Left ventricle myocardium superior (tissue), 1 donor: ENCODE results near the gene FUS. TPM values are rescaled to one million over a fixed set of nuclear protein-coding genes. Genes with fewer than 3 reads are reported as not detected.
"Not testable (repeated sequence)": the region's sequence is repeated elsewhere in the genome, so short reads cannot be mapped to it uniquely, and the experiment has no call there.

Source experiments
- ATAC-seq: fragments of 200-7000 bp; cut with Tn5 transposase; one replicate; pipeline ENCODE4 v1.9.1; 2020; ENCODE audit warnings: mild to moderate bottlenecking, moderate library complexity
- DNase-seq: peaks from one replicate; pipeline ENCODE4 v3.0.0-alpha.2; 2020
- intact Hi-C: fragments of 100-400 bp; cut with micrococcal nuclease; formaldehyde crosslinking; loops from one replicate; pipeline ENCODE4 v1.11.0; 2022
- total RNA-seq: library from RNA; stranded (reverse); fragmentation: NEBNext Ultra II Directional; extraction: Animal tissue kit (Norgen Biotek cat#: 25700); gene quantifications from one replicate; pipeline ENCODE4 v1.2.1, GENCODE V29; 2021
- donor health status: DM: no; HTN: yes; CAD: no; lungs with severe emphysema.

Gene FUS
- total RNA-seq, 1 donor from 2014 or later = 84.8 TPM

- ATAC-seq = no peak
- intact Hi-C loops = no loop called here
Measured at GRCh38 chr16:31182391-31182790, 2.5 kb downstream of the FUS start.

GRCh38 chr16:31183432-31184428 is 3.8 kb downstream of the FUS start:
- intact Hi-C loops = no loop called here
- ATAC-seq (no peak), DNase-seq (no peak)

More at GRCh38 chr16:31182391-31182790, 2.5 kb downstream of the FUS start:
- no peak for DNase-seq

- intact Hi-C loops = no loop called here
- ATAC-seq = no peak
- no peak for DNase-seq
Measured at GRCh38 chr16:31184888-31185287, 4.9 kb downstream of the FUS start.

GRCh38 chr16:31185339-31185738 is 5.4 kb downstream of the FUS start:
- ATAC-seq (no peak), DNase-seq (no peak)
- intact Hi-C loops = no loop called here

GRCh38 chr16:31186176-31186575 is 6.2 kb downstream of the FUS start:
- no peak for DNase-seq
- no peak for ATAC-seq
- intact Hi-C loops = no loop called here

- intact Hi-C loops = no loop called here
- ATAC-seq (no peak), DNase-seq (no peak)
Measured at GRCh38 chr16:31186930-31187807, 7.2 kb downstream of the FUS start.

GRCh38 chr16:31187808-31188189 is 7.9 kb downstream of the FUS start:
- ATAC-seq = no peak
- intact Hi-C loops = no loop called here
- DNase-seq = no peak

- ATAC-seq (no peak), DNase-seq (no peak)
- intact Hi-C loops = no loop called here
Measured at GRCh38 chr16:31188450-31189411, 8.8 kb downstream of the FUS start.

GRCh38 chr16:31189412-31189778 is 9.5 kb downstream of the FUS start:
- intact Hi-C loops = no loop called here
- ATAC-seq (no peak), DNase-seq (no peak)

GRCh38 chr16:31190061-31190460 is 10.1 kb downstream of the FUS start:
- intact Hi-C loops = no loop called here
- no peak for ATAC-seq

GRCh38 chr16:31190818-31191444 is 11.0 kb downstream of the FUS start:
- DNase-seq (no peak), ATAC-seq (no peak)
- intact Hi-C loops = no loop called here

More at GRCh38 chr16:31190061-31190460, 10.1 kb downstream of the FUS start:
- no peak for DNase-seq

- DNase-seq (no peak), ATAC-seq (no peak)
- intact Hi-C loops = no loop called here
Measured at GRCh38 chr16:31191697-31192428, 11.9 kb downstream of the FUS start.

- ATAC-seq = no peak
- intact Hi-C loops = no loop called here
- DNase-seq = no peak
Measured at GRCh38 chr16:31192856-31193642, 13.1 kb downstream of the FUS start.

- no peak for ATAC-seq
- intact Hi-C loops = no loop called here
- no peak for DNase-seq
Measured at GRCh38 chr16:31193874-31194273, 13.9 kb downstream of the FUS start.

- no peak for ATAC-seq
- intact Hi-C loops = no loop called here
Measured at GRCh38 chr16:31194898-31195297, 15.0 kb downstream of the FUS start.

GRCh38 chr16:31195861-31196260 is 15.9 kb downstream of the FUS start:
- DNase-seq, intact Hi-C loops, ATAC-seq: not testable (repeated sequence)

More at GRCh38 chr16:31194898-31195297, 15.0 kb downstream of the FUS start:
- DNase-seq = no peak
